Esophagus squamous epithelium (tissue), 4 donors: Measurements from ENCODE around the gene BAD.

Source experiments
- POLR2A ChIP-seq, 4 donors: fragments of 450-650 bp; IDR thresholded peaks; one replicate each; pipeline ENCODE4 v1.6.1; 2017; ENCODE audit warnings: antibody characterized with exemption in 4 of 4, mild to moderate bottlenecking in 4 of 4, moderate library complexity in 3 of 4
- TF ChIP-seq, protein P1 (sequence below), 6 experiments: fragments of 450-650 bp in 4 of 6; fragments of 200-600 bp in 2 of 6; sonication (generic) in 2 of 6; IDR thresholded peaks; one replicate each; pipeline ENCODE4 v1.5.1; 2016 to 2019; ENCODE audit warnings: antibody characterized with exemption in 6 of 6, mild to moderate bottlenecking in 4 of 6, moderate library complexity in 4 of 6

DNA sequence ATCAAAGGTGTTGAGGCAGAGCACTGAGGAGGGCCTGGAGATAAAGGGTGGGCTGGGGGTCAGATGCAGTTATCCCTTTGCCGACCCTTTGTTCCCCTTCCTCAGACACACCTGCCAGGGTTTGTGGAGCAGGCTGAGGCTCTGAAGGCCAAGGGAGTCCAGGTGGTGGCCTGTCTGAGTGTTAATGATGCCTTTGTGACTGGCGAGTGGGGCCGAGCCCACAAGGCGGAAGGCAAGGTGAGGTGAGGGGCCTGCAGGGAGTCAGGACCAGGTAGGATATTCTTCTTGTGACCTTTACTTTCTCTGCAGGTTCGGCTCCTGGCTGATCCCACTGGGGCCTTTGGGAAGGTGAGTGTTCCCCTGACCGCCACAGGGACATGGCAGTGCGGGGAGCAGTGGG, 36.1 kb upstream of the BAD start:
- TF ChIP-seq POLR2A (IDR thresholded peaks at IDR 0.05), result no peak
- TF ChIP-seq, protein P1, sequence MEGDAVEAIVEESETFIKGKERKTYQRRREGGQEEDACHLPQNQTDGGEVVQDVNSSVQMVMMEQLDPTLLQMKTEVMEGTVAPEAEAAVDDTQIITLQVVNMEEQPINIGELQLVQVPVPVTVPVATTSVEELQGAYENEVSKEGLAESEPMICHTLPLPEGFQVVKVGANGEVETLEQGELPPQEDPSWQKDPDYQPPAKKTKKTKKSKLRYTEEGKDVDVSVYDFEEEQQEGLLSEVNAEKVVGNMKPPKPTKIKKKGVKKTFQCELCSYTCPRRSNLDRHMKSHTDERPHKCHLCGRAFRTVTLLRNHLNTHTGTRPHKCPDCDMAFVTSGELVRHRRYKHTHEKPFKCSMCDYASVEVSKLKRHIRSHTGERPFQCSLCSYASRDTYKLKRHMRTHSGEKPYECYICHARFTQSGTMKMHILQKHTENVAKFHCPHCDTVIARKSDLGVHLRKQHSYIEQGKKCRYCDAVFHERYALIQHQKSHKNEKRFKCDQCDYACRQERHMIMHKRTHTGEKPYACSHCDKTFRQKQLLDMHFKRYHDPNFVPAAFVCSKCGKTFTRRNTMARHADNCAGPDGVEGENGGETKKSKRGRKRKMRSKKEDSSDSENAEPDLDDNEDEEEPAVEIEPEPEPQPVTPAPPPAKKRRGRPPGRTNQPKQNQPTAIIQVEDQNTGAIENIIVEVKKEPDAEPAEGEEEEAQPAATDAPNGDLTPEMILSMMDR (IDR thresholded peaks at IDR 0.05), result no peak
